ENCODE measurements around the gene OR9Q1. TPM values are rescaled to one million over a fixed set of nuclear protein-coding genes. Genes with fewer than 3 reads are reported as not detected.

The OR9Q1 gene
- total and polyA plus RNA-seq, 2 of the 4 experiments (the other 2 are of a cell fraction), result not detected

- DNase-seq (no peak), ATAC-seq (ENCODE audit: low read depth) (no peak)
- no peaks in the 10 kb centered on the region for H3K79me1 ChIP-seq (ENCODE audit: low read depth in 1 of 2, low read length in 2 of 2)
- ChIA-PET CTCF (no interaction called here), POLR2A (ENCODE audit: unreplicated experiment) (no interaction called here)
- no peak overlapping the region for H2BK120ac ChIP-seq (ENCODE audit: low read depth, low read length)
- H3K9me1 ChIP-seq (ENCODE audit: insufficient read depth, low read length), result peaks cover 4% of the 10 kb centered on the region; the same call in 1 of the 2 replicates
- intact Hi-C loops (cut with micrococcal nuclease) (no loop called here), dilution Hi-C loops (cut with HindIII; ENCODE audit: low sequenced_read_pairs, unreplicated experiment) (no loop called here), in situ Hi-C loops (cut with MboI; ENCODE audit: low sequenced_read_pairs) (no loop called here)
- H3K18ac ChIP-seq (ENCODE audit: low read depth, low read length), result no peak overlapping the region
- H3K23ac ChIP-seq (ENCODE audit: low read depth, low read length), result no peak overlapping the region
- no peak overlapping the region for H2BK15ac ChIP-seq (ENCODE audit: low read depth, low read length)
- H3K56ac ChIP-seq (ENCODE audit: extremely low read depth, insufficient read depth, low read length), result no peak overlapping the region
- H3K4me2 ChIP-seq (ENCODE audit: low read depth, low read length), result no peak overlapping the region
- H4K8ac ChIP-seq (ENCODE audit: low read depth in 2 of 2, low read length in 2 of 2), result no peak overlapping the region
- H3K14ac ChIP-seq (replicated peaks; ENCODE audit: low read depth, low read length), result no peak overlapping the region
- peak overlapping the region; percentile 34; the same call in 1 of the 2 replicates for H4K5ac ChIP-seq (ENCODE audit: low read depth, low read length)
- TF ChIP-seq, protein P1, sequence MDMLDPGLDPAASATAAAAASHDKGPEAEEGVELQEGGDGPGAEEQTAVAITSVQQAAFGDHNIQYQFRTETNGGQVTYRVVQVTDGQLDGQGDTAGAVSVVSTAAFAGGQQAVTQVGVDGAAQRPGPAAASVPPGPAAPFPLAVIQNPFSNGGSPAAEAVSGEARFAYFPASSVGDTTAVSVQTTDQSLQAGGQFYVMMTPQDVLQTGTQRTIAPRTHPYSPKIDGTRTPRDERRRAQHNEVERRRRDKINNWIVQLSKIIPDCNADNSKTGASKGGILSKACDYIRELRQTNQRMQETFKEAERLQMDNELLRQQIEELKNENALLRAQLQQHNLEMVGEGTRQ (IDR thresholded peaks at IDR 0.05; ENCODE audit: low read depth, low read length), result no peak
- TF ChIP-seq RCOR1 (IDR thresholded peaks at IDR 0.05; ENCODE audit: insufficient replicate concordance, low read length) (no peak), CHD1 (IDR thresholded peaks at IDR 0.05; ENCODE audit: low read depth, low read length) (no peak), MAFK (IDR thresholded peaks at IDR 0.05; ENCODE audit: low read depth, low read length) (no peak), RFX5 (IDR thresholded peaks at IDR 0.05; ENCODE audit: low read depth, low read length) (no peak), SMC3 (IDR thresholded peaks at IDR 0.05; ENCODE audit: low read depth, low read length) (no peak), POLR2A (IDR thresholded peaks at IDR 0.05; ENCODE audit: low read depth, low read length) (no peak), RAD21 (IDR thresholded peaks at IDR 0.05; ENCODE audit: low read length) (no peak), BHLHE40 (IDR thresholded peaks at IDR 0.05; ENCODE audit: low read depth, low read length) (no peak), ELK1 (IDR thresholded peaks at IDR 0.05; ENCODE audit: borderline replicate concordance, low read depth, low read length) (no peak), NFE2L2 (IDR thresholded peaks at IDR 0.05; ENCODE audit: low read depth, low read length) (no peak), FOS (IDR thresholded peaks at IDR 0.05; ENCODE audit: low read depth, low read length) (no peak), CEBPB (IDR thresholded peaks at IDR 0.05; ENCODE audit: low read depth, low read length) (no peak), MXI1 (IDR thresholded peaks at IDR 0.05; ENCODE audit: borderline replicate concordance, low read depth, low read length) (no peak), CTCF (conservative IDR thresholded peaks at IDR 0.05; ENCODE audit: low read depth, low read length) (no peak), MAZ (IDR thresholded peaks at IDR 0.05; ENCODE audit: borderline replicate concordance, low read depth, low read length) (no peak)
- H3K36me3 ChIP-seq (ENCODE audit: control insufficient read depth, insufficient read depth, low read length), result no peaks in the 10 kb centered on the region
- H3K4me3 ChIP-seq (ENCODE audit: insufficient read depth, low read depth, low read length), result no peak overlapping the region
- H2AK9ac ChIP-seq (replicated peaks; ENCODE audit: low read depth, low read length, poor library complexity), result no peak overlapping the region
- H2BK20ac ChIP-seq (ENCODE audit: low read depth, low read length), result no peak overlapping the region
- no peak overlapping the region for H3K9ac ChIP-seq (ENCODE audit: low read depth, low read length)
- no peak overlapping the region for H2AFZ ChIP-seq (replicated peaks; ENCODE audit: low read length, poor library complexity)
- H3K27ac ChIP-seq (ENCODE audit: insufficient read depth, low read length), result no peak overlapping the region
- H4K91ac ChIP-seq (ENCODE audit: insufficient read depth, low read depth, low read length), result no peak overlapping the region
- H4K20me1 ChIP-seq (ENCODE audit: insufficient read depth, low read length), result no peaks in the 10 kb centered on the region
- peaks cover 2% of the 10 kb centered on the region; the same call in 1 of the 2 replicates for H3K4me1 ChIP-seq (ENCODE audit: control insufficient read depth, insufficient read depth, low read length)
- no peak overlapping the region for H2BK5ac ChIP-seq (ENCODE audit: low read depth, low read length, poor library complexity, severe bottlenecking)
- no TSS peak for BruUV-seq (replicated peaks)
- H2AK5ac ChIP-seq (ENCODE audit: low read depth, low read length), result no peak overlapping the region
- H3K27me3 ChIP-seq (ENCODE audit: control insufficient read depth, insufficient read depth, low read length), result no peaks in the 10 kb centered on the region
- H3K9me3 ChIP-seq (ENCODE audit: control insufficient read depth, insufficient read depth, low read length), result no peaks in the 10 kb centered on the region
- H3K4ac ChIP-seq (ENCODE audit: low read depth, low read length), result no peak overlapping the region
These were observed 20.1 kb upstream of the OR9Q1 start for GRCh38 chr11:58003591-58003990.
